ENCODE results near the gene GLT6D1.
"Not testable (repeated sequence)": the region's sequence is repeated elsewhere in the genome, so short reads cannot be mapped to it uniquely, and the experiment has no call there.

Gene GLT6D1

GRCh38 chr9:135639196-135639595 is at the start of gene GLT6D1:
Gene GLT6D1, minus strand, starts transcription at chr9:135639540. Its CDS starts 353 bp downstream, at chr9:135639187.
- DNase-seq = no peak

DNA sequence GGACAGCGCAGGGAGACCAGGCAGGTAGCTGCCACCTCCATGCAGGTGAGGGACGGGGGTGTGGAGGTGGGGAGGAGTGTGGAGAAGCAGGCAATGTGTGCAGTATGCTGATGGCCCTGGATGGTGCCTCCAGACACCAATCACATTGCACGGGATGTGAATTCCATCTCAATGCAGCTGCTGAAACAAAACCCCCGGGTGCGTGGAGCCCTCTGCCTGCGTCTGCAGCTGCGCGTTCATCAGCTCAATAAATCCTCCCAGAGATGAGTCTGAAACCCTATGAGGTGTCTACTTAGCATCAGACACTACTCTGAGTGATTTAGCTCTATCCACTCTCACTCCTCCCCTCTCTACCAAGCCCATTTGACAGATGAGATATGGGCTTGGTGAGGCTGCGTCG is 49.7 kb upstream of the GLT6D1 start:
- DNase-seq = no peak

DNA sequence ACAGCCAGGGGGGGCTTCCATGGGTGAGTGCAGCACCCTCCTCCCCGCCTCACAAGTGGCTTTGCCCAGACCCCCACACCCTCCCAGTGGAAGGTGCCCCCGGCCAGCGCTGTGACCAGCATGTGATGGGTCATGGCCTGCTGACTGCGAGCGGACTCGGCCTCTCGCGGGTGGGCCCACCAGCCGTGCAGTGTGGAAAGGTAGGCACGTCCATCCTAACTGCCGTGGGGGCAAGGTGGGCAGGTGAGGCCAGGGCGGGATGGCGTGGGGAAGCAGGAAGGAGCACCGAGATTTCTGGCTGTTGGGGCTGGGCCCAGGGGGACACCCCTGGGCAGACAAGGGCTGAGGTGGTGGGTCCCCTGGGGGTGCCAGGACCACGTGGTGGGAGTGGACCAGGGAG is 47.9 kb upstream of the GLT6D1 start:
- DNase-seq = no peak

DNA sequence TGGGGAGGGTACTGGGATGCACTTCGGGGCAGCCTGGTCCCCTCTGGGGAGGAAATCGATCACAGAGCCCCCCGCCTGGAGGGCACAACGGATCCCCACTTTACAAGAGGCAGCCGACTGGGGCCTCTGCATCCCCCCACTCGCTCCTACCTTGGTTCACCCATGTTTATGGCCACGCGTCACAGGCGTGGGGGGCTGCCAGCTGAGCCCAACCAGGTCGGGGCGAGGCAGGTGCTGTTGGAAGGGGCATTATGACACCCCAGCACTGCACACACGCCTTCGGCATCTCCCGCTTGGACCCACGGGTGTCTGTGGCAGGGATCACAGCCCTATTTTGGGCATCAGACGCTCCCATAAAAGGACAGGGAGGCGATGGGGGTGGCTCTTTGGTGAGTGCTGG is 45.4 kb upstream of the GLT6D1 start:
- no peak for DNase-seq

- DNase-seq = no peak
Observed at GRCh38 chr9:135683401-135684034, 44.2 kb upstream of the GLT6D1 start.

DNA sequence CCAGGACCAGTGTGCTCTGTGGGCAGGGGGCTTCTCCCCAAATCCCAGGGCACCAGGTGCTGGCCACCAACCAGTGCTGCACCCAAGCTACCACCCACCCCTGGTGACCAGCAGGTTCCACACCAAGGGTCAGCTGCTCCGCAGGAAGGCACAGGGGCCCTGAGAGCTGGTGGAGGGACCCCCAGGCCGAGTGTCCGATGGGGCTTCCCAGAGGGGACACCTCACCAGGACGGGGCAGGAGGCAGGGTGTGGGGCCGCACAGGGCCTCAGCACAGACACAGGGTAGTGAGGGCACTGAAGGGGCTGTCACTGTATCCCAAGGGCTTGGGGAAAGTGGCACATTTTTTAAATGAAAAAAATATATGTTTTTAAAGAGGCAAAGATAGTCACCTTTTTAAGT is 41.8 kb upstream of the GLT6D1 start:
- no peak for DNase-seq

GRCh38 chr9:135680056-135680455 is 40.7 kb upstream of the GLT6D1 start:
- no peak for DNase-seq

DNA sequence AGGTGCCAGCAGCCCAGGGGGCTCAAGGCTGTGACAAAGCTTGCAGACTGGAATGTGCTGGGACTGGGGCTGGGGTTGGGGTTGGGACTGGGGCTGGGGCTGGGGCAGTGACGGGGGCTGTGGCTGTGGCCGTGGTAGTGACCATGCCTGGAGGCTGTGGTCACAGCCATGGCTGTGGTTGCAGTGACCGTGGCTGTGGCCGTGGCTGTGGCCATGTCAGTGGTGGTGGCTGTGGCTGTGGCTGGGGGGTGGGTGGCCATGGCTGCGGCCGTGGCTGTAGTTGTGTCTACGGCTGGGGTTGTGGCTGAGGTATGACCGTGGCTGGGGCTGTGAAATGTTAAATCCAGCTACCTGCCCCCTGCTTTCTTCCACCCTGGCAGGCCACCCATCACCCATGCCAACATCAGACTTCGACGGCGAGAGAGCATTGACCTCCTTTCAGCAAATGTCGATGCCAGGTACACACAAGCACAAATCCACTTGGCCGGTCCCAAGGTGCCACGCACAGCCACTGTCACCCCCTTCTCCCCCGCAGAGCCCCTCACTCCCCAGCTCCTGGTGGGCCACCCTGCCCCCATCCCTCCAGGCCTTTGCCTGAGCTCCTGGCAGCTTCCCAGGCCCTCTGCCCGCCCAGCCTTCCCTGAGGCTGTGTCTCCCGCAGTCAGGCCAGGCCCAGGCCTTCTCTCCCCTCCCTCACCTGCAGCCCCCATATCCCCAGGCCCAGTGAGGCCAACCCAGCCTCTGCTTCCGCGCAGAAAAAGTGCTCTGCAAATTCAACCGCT is 39.1 kb upstream of the GLT6D1 start:
- DNase-seq = no peak

- DNase-seq = no peak
Observed at GRCh38 chr9:135677641-135678168, 38.4 kb upstream of the GLT6D1 start.

DNA sequence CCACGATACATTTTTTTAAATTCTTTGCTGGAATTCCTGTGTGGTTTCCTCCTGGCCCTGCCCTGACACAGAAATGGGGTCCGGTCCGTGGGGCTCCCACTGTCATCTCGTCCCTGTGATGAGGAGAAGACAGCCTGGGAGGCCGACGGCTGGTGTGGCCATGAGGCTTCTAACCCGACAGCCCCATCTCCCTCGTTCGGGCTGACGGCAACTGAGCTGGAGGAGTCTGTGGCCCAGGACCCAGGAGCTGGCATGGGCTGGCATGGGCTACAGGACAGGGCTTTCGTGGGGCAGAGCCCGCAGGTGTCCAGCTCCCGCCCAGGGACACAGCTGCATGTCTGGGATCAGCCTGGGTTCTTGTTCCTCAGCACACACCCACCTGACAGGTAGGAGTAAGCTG is 37.6 kb upstream of the GLT6D1 start:
- DNase-seq = no peak

GRCh38 chr9:135674977-135675376 is 35.6 kb upstream of the GLT6D1 start:
- no peak for DNase-seq

DNA sequence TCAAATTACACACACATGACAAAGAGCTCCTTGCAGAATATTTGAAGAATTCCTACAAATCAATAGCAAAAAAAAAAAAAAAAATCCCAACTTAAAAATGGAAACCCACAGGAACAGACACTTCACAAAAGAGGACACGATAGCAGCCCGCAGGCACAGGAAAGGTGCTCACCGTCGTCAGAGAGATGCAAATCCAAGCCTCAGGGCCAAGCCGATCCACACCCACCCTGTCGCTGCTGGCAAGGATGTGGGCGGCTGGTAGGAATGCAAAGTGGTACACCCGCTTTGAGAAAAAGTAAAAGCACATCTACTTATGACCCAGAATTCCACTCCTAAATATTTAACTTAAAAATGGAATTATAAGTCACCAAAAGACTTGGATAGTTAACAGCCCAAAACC is 34.6 kb upstream of the GLT6D1 start:
- no peak for DNase-seq

- not testable (repeated sequence) for DNase-seq
Observed at GRCh38 chr9:135672786-135673185, 33.4 kb upstream of the GLT6D1 start.

GRCh38 chr9:135671591-135672041 is 32.3 kb upstream of the GLT6D1 start:
- DNase-seq = no peak

DNA sequence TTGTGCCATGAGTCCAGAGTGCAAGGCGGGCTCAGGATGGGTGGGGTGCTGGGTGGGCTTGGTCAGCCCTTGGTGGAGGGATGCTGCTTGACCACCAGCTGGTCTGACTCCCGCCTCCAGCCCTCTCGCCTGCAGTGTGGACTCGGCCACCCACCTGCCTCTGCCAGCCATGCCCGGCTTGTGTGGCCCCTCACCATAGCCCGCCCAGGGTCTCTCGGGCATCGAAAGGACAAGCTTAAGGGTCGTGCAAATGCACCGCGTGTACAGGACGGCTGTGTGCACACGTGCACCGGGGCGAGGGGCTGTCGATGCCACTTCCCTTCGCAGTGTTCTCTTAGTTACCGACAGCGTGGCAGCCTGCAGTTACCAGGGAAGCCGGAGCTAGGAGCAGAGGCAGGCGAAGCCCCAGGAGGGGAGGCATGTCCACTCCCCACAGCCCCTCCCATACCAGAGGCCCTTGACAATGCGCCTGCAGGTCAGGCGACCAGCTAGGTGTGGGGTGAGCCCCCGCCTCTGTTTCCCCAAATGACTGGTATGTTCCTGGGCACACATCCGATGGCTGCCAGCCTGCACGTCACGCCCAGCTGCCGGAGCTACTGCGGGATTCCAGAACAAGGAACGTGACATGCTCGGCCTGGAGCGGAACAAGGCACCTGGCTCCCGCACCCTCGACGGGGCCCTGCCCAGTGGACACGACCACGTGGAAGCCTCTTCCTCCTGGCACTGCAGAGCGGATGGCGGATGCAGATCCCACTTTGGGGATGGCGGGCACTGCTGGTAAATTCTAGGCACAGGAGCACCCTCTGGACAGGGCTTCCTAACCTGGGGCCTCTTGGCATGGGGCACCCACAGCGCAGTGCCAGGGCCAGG is 31.6 kb upstream of the GLT6D1 start:
- DNase-seq = no peak

DNA sequence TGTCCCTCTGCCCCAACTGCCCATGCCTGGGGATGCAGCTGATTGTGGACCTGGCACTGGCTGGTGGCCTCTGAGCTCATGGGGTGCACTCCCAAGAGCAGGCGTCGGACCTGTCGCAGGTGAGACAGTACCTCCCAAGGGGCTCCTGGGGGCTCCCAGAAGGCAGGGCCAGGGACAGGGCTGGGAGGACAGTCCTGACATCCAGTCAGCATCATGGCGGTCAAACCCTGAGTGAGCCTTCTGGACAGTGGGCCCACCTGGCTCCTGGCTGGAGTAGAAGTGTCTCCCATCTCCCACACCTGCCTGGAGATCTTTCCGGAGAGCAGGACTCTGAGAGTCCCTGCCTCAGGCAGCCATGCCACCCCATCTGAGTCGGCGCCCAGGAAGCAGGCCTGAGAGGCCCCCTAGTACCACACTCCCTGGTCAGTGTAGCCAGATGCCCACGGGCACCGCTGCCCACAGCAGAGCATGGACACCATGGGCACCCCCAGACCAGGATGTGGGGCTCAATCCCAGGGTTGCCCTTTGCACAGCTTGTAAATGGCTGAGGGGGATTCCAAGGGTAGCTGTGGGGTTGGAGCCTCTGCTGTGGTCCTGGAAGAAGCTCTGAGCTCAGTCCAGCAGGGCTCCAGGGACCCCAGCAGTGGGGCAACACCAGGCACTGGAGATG is 30.4 kb upstream of the GLT6D1 start:
- no peak for DNase-seq

DNA sequence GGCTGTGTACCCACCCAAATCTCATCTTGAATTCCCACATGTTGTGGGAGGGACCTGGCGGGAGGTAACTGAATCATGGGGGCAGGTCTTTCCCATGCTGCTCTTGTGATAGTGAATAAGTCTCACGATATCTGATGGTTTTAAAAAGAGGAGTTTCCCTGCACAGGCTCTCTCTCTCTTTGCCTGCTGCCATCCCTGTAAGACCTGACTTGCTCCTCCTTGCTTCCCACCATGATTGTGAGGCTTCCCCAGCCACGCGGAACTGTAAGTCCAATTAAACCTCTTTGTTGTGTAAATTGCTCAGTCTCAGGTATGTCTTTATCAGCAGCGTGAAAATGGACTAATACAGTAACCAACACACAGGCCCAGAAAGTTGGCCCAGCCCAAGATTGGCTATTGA is 29.7 kb upstream of the GLT6D1 start:
- not testable (repeated sequence) for DNase-seq

DNA sequence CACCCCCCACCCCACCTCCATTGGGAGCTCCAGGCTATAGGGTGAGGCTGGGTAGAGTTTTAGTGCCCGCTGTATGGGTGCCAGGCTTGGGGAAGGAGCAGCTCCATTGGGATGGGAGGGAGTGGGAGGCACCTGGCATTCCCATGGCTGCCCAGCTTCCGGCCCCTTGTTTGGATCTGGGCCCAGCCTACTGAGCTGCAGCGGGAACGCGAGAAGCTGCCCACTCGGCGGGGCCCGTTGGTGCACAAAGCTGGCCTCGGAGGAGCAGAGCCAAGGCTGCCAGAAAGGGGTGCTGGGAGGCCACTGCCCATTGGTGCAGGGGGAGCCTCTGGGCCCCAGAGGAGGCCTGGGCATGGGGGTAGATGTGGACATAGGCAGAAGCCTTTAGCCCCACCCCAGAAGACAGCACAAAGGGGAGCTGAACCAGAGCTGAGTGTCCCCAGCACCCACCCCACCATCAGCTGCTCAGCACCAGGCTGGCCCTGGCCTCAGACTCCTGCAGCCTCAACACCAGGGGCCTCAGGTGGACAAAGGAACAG is 28.2 kb upstream of the GLT6D1 start:
- no peak for DNase-seq

DNA sequence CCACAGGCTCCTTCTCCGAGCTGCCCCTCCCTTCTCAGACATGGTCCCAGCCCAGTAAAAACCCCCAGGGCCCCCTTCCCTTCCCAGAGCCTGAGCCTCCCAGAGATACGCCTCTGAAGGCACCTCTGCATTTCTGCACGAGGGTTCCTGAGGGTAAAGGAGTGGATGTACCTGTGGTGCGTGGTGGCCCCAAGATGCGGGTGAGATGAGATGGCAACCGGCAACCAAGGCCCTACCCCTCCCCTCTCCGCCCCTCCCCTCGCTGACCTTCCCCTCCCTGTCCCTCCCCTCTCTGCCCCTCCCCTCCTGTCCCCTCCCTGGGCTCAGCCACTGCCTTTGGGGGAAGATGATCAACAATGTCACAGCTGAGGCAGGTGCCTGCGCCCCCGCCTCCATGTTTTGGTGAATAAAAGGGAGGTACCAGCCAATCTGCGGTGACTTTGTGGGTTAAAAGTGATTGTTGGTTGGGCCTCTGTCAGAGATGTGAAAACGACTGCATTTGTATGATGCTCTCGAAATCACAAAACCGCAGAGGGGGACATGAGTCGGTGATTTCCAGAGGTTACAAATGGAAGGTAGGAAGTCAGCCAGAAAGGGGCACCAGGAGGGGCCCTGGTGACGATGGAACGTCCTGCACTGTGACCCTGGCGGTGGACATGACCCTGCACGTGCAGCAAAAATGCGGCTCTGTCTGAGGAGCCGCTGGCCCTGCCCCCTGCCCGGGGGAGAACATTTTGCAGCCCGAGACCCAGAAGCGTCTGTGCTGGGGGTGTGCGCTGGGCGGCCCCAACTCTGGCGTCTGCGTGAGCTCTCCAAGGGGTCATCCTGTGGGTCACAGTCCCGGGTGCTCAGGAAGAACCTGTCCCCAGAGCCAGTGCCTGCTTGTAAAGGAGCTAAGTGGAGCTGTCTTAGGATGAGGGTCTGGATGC is 27.5 kb upstream of the GLT6D1 start:
- DNase-seq = no peak

- DNase-seq = no peak
Observed at GRCh38 chr9:135665795-135666189, 26.5 kb upstream of the GLT6D1 start.
